B cell (primary cell): ENCODE results near the gene PRPF39. TPM values are rescaled to one million over a fixed set of nuclear protein-coding genes. Genes with fewer than 3 reads are reported as not detected.

Experiments used
- ATAC-seq: fragments of 200-7000 bp; cut with Tn5 transposase; one replicate; pipeline ENCODE4 v1.10.0; 2021; ENCODE audit warnings: low read depth, mild to moderate bottlenecking, moderate number of reproducible peaks, moderate library complexity
- CTCF ChIA-PET: fragments of 350-600 bp; sonication (Branson Sonifier 250); formaldehyde crosslinking; loops from one replicate; lab custom pipeline; 2021; ENCODE audit warnings: antibody characterized with exemption, inconsistent platforms; lab: Charles Lee
- POLR2A ChIA-PET: fragments of 350-600 bp; sonication (Branson Sonifier 250); formaldehyde crosslinking; loops from one replicate; lab custom pipeline; 2021; ENCODE audit warnings: antibody characterized with exemption; lab: Charles Lee
- DNase-seq: peaks from one replicate; pipeline ENCODE4 v3.0.0; 2013
- H2AFZ ChIP-seq: 2 replicates; pipeline ENCODE4 v1.6.1; 2012; ENCODE audit warnings: mild to moderate bottlenecking, low read depth, low read length; ENCODE audit not compliant: insufficient read depth, poor library complexity, severe bottlenecking
- H3K27ac ChIP-seq, 2 donors: 1 replicate in 1 of 2; 2 replicates in 1 of 2; pipeline ENCODE4 v1.5.1; 2012 to 2013; ENCODE audit warnings: low read length in 2 of 2, mild to moderate bottlenecking in 2 of 2, moderate library complexity in 1 of 2
- H3K27me3 ChIP-seq, 4 experiments: fragments of 200-600 bp in 1 of 4; sonication (generic) in 1 of 4; replicated peaks in 1 of 4; 1 replicate in 2 of 4; 2 replicates in 2 of 4; pipeline versions ENCODE4 v1.6.1 to v1.7.0; 2013 to 2016; ENCODE audit warnings: low read length in 3 of 4, mild to moderate bottlenecking in 2 of 4, mixed read lengths in 1 of 4, moderate library complexity in 1 of 4; ENCODE audit not compliant: insufficient read depth in 4 of 4, control insufficient read depth in 3 of 4; ENCODE audit errors: control extremely low read depth in 1 of 4
- H3K36me3 ChIP-seq, 2 experiments: replicated peaks in 1 of 2; 1 replicate in 1 of 2; 2 replicates in 1 of 2; pipeline versions ENCODE4 v1.6.1 to v1.7.1; 2013; ENCODE audit warnings: low read length in 1 of 2; ENCODE audit not compliant: insufficient read depth in 2 of 2, control insufficient read depth in 1 of 2; ENCODE audit errors: control extremely low read depth in 1 of 2, extremely low read depth in 1 of 2
- H3K4me1 ChIP-seq, 2 donors: fragments of 200-600 bp in 1 of 2; sonication (generic) in 1 of 2; 1 replicate in 1 of 2; 2 replicates in 1 of 2; pipeline versions ENCODE4 v1.5.1 to v1.6.1; 2013 to 2017; ENCODE audit warnings: low read length in 2 of 2; ENCODE audit not compliant: control insufficient read depth in 2 of 2, insufficient read depth in 2 of 2
- H3K4me2 ChIP-seq: replicated peaks from 2 replicates; pipeline ENCODE3; 2012; ENCODE audit warnings: mild to moderate bottlenecking, low read depth, low read length; ENCODE audit not compliant: poor library complexity, severe bottlenecking
- H3K4me3 ChIP-seq, 5 experiments: fragments of 200-600 bp in 1 of 5; sonication (generic) in 1 of 5; 1 replicate in 3 of 5; 2 replicates in 2 of 5; pipeline versions ENCODE4 v1.5.1 to v1.7.0; 2011 to 2016; ENCODE audit warnings: low read length in 4 of 5, mild to moderate bottlenecking in 4 of 5, low read depth in 2 of 5, control low read depth in 1 of 5, moderate library complexity in 1 of 5; ENCODE audit not compliant: insufficient read depth in 1 of 5; ENCODE audit errors: control extremely low read depth in 1 of 5, extremely low read depth in 1 of 5
- H3K79me2 ChIP-seq: fragments of 200-600 bp; sonication (generic); one replicate; pipeline ENCODE4 v1.6.0; 2016; ENCODE audit warnings: low read length; ENCODE audit not compliant: control insufficient read depth, insufficient read depth
- H3K9ac ChIP-seq: fragments of 200-600 bp; sonication (generic); 2 replicates; pipeline ENCODE4 v1.6.1; 2017; ENCODE audit warnings: mild to moderate bottlenecking, low read length, moderate library complexity
- H3K9me3 ChIP-seq, 3 donors: one replicate each; pipeline versions ENCODE4 v1.6.1 to v1.7.1; 2013; ENCODE audit warnings: low read length in 2 of 3; ENCODE audit not compliant: control insufficient read depth in 2 of 3, insufficient read depth in 1 of 3; ENCODE audit errors: control extremely low read depth in 1 of 3
- H4K20me1 ChIP-seq: 2 replicates; pipeline ENCODE4 v1.6.0; 2012; ENCODE audit warnings: mild to moderate bottlenecking, low read length; ENCODE audit not compliant: insufficient read depth, control insufficient read depth, poor library complexity, severe bottlenecking
- H3K27ac Mint-ChIP-seq: one replicate; pipeline ENCODE4 v1.8.0; 2021; ENCODE audit warnings: mixed read lengths
- H3K27me3 Mint-ChIP-seq: one replicate; pipeline ENCODE4 v1.8.0; 2021; ENCODE audit warnings: mixed read lengths
- H3K4me1 Mint-ChIP-seq: one replicate; pipeline ENCODE4 v1.8.0; 2021; ENCODE audit warnings: mixed read lengths
- H3K4me3 Mint-ChIP-seq: one replicate; pipeline ENCODE4 v1.8.0; 2021; ENCODE audit warnings: mixed read lengths
- H3K9me3 Mint-ChIP-seq: one replicate; pipeline ENCODE4 v1.8.0; 2022; ENCODE audit warnings: mixed read lengths; ENCODE audit not compliant: insufficient read depth
- EZH2 ChIP-seq: IDR thresholded peaks from 2 replicates; pipeline ENCODE4 v1.6.1; 2012; ENCODE audit warnings: borderline replicate concordance, low read depth, mild to moderate bottlenecking, moderate library complexity, low read length; ENCODE audit not compliant: insufficient read depth, poor library complexity, severe bottlenecking
- intact Hi-C: fragments of 100-400 bp; cut with micrococcal nuclease; formaldehyde crosslinking; loops from one replicate; pipeline ENCODE4 v1.10.0; 2022
- polyA plus RNA-seq: library from polyadenylated mRNA; depleted of rRNA; stranded (reverse); fragments of >200 nt; gene quantifications from 2 replicates; pipeline ENCODE4 v1.2.3, GENCODE V29; 2012
- total RNA-seq, 2 donors: library from RNA; stranded (reverse); fragments of 120-200 nt in 1 of 2; gene quantifications; 1 replicate in 1 of 2; 2 replicates in 1 of 2; pipeline versions ENCODE4 v1.2.3 to v1.2.4, GENCODE V29; 2013 to 2022
- TF ChIP-seq, protein P1 (sequence below): fragments of 200-600 bp; IDR thresholded peaks from one replicate; pipeline ENCODE4 v1.8.0; 2022; ENCODE audit warnings: antibody characterized with exemption, mild to moderate bottlenecking

Gene PRPF39
- total and polyA plus RNA-seq, 2 donors (not counting 1 experiment from before 2014, with no cell fraction given), result 64.8 to 72.7 TPM

- Histone ChIP-seq H3K4me2 (no peak overlapping the region), H3K9me3 (no peaks in the 10 kb centered on the region), H3K27me3 (no peaks in the 10 kb centered on the region), H3K36me3 (peaks cover 0 to 12% of the 10 kb centered on the region in 2 experiments), H3K9ac (no peak overlapping the region), H4K20me1 (no peaks in the 10 kb centered on the region), H2AFZ (no peak overlapping the region), H3K4me3 (no peak overlapping the region), H3K79me2 (no peaks in the 10 kb centered on the region), H3K4me1 (no peaks in the 10 kb centered on the region), H3K27ac (no peak overlapping the region)
- ChIA-PET POLR2A (no interaction called here), CTCF (no interaction called here)
- Mint-ChIP-seq H3K27ac (no peak overlapping the region), H3K9me3 (peaks cover 2% of the 10 kb centered on the region), H3K27me3 (no peaks in the 10 kb centered on the region), H3K4me3 (no peak overlapping the region), H3K4me1 (no peaks in the 10 kb centered on the region)
- ATAC-seq, result no peak
- intact Hi-C loops, result no loop called here
- no peak for TF ChIP-seq EZH2
- TF ChIP-seq, protein P1, sequence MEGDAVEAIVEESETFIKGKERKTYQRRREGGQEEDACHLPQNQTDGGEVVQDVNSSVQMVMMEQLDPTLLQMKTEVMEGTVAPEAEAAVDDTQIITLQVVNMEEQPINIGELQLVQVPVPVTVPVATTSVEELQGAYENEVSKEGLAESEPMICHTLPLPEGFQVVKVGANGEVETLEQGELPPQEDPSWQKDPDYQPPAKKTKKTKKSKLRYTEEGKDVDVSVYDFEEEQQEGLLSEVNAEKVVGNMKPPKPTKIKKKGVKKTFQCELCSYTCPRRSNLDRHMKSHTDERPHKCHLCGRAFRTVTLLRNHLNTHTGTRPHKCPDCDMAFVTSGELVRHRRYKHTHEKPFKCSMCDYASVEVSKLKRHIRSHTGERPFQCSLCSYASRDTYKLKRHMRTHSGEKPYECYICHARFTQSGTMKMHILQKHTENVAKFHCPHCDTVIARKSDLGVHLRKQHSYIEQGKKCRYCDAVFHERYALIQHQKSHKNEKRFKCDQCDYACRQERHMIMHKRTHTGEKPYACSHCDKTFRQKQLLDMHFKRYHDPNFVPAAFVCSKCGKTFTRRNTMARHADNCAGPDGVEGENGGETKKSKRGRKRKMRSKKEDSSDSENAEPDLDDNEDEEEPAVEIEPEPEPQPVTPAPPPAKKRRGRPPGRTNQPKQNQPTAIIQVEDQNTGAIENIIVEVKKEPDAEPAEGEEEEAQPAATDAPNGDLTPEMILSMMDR, result no peak
- DNase-seq, result no peak
Measured at GRCh38 chr14:45057881-45058364, 26.0 kb upstream of the PRPF39 start.

- Histone ChIP-seq H3K27me3 (no peaks in the 10 kb centered on the region), H3K36me3 (peaks cover 2 to 3% of the 10 kb centered on the region in 2 experiments), H3K79me2 (no peaks in the 10 kb centered on the region), H2AFZ (no peak overlapping the region), H3K4me3 (no peak overlapping the region), H3K27ac (no peak overlapping the region), H3K4me2 (no peak overlapping the region), H3K9me3 (no peaks in the 10 kb centered on the region), H4K20me1 (no peaks in the 10 kb centered on the region), H3K4me1 (no peaks in the 10 kb centered on the region), H3K9ac (no peak overlapping the region)
- ChIA-PET POLR2A (no interaction called here), CTCF (no interaction called here)
- intact Hi-C loops, result no loop called here
- TF ChIP-seq, protein P1, result no peak
- no peak for TF ChIP-seq EZH2
- Mint-ChIP-seq H3K9me3 (peaks cover 2% of the 10 kb centered on the region), H3K27me3 (no peaks in the 10 kb centered on the region), H3K4me1 (no peaks in the 10 kb centered on the region), H3K27ac (no peak overlapping the region), H3K4me3 (no peak overlapping the region)
- no peak for ATAC-seq
- DNase-seq, result no peak
Measured at GRCh38 chr14:45060551-45060950, 23.4 kb upstream of the PRPF39 start.
